PC-3 (cell line): ENCODE measurements around the gene SMC1B. TPM values are rescaled to one million over a fixed set of nuclear protein-coding genes. Genes with fewer than 3 reads are reported as not detected.

Source experiments
- ATAC-seq: fragments of 200-7000 bp; cut with Tn5 transposase; 2 replicates; pipeline ENCODE4 v1.9.1; 2020; ENCODE audit warnings: mild to moderate bottlenecking, moderate library complexity
- BruUV-seq: library from RNA; stranded (reverse); fragments of 400-500 nt; replicated peaks from 2 replicates; lab custom pipeline; 2021; lab: Mats Ljungman, UMichigan
- CTCF ChIA-PET: fragments of 300-600 bp; sonication (Branson Sonifier 250); formaldehyde crosslinking; loops from one replicate; lab custom pipeline; 2022; ENCODE audit warnings: antibody characterized with exemption; lab: Charles Lee
- POLR2A ChIA-PET: fragments of 300-600 bp; sonication (Branson Sonifier 250); formaldehyde crosslinking; loops from one replicate; lab custom pipeline; 2022; ENCODE audit warnings: antibody characterized with exemption; ENCODE audit not compliant: unreplicated experiment; lab: Charles Lee
- DNase-seq: peaks from one replicate; pipeline ENCODE4 v3.0.0-alpha.2; 2015
- H2AFZ ChIP-seq: fragments of 300-600 bp; sonication (generic); 2 replicates; pipeline ENCODE4 v1.6.0; 2016; ENCODE audit warnings: antibody characterized with exemption, low read length
- H3F3A ChIP-seq: fragments of 300-600 bp; sonication (generic); one replicate; pipeline ENCODE4 v1.6.0; 2017; ENCODE audit warnings: antibody characterized with exemption, low read length, control low read depth, mild to moderate bottlenecking; ENCODE audit not compliant: unreplicated experiment
- H3K27ac ChIP-seq: fragments of 300-600 bp; sonication (generic); 2 replicates; pipeline ENCODE4 v1.5.1; 2016; ENCODE audit warnings: mild to moderate bottlenecking, low read length
- H3K27me3 ChIP-seq: fragments of 300-600 bp; sonication (generic); 2 replicates; pipeline ENCODE4 v1.6.1; 2016; ENCODE audit warnings: low read length, mixed read lengths
- H3K36me3 ChIP-seq: fragments of 300-600 bp; sonication (generic); 2 replicates; pipeline ENCODE4 v1.6.1; 2016; ENCODE audit warnings: low read depth, mixed run types, low read length, mixed read lengths
- H3K4me1 ChIP-seq: fragments of 300-600 bp; sonication (generic); 2 replicates; pipeline ENCODE4 v1.5.1; 2016; ENCODE audit warnings: low read length; ENCODE audit not compliant: insufficient read depth
- H3K4me2 ChIP-seq: fragments of 300-600 bp; sonication (generic); 2 replicates; pipeline ENCODE4 v1.6.0; 2016; ENCODE audit warnings: low read length
- H3K4me3 ChIP-seq: fragments of 300-600 bp; sonication (generic); 2 replicates; pipeline ENCODE4 v1.5.1; 2016; ENCODE audit warnings: mild to moderate bottlenecking, low read length, mixed read lengths
- H3K79me2 ChIP-seq: fragments of 300-600 bp; sonication (generic); 2 replicates; pipeline ENCODE4 v1.6.1; 2017; ENCODE audit warnings: low read length, mixed read lengths
- H3K9ac ChIP-seq: fragments of 300-600 bp; sonication (generic); 2 replicates; pipeline ENCODE4 v1.6.0; 2016; ENCODE audit warnings: mild to moderate bottlenecking, low read length
- H3K9me2 ChIP-seq: fragments of 300-600 bp; sonication (generic); replicated peaks from 2 replicates; pipeline ENCODE4 v1.6.1; 2016; ENCODE audit warnings: mixed run types, low read length, mixed read lengths
- H3K9me3 ChIP-seq: fragments of 300-600 bp; sonication (generic); 2 replicates; pipeline ENCODE4 v1.6.1; 2016; ENCODE audit warnings: low read length, mixed read lengths
- H4K20me1 ChIP-seq: fragments of 300-600 bp; sonication (generic); 2 replicates; pipeline ENCODE4 v1.6.1; 2016; ENCODE audit warnings: low read length, mixed read lengths
- CTCF ChIP-seq: fragments of 300-600 bp; sonication (generic); conservative IDR thresholded peaks from 2 replicates; pipeline ENCODE4 v1.5.1; 2017; ENCODE audit warnings: antibody characterized with exemption, low read depth, mild to moderate bottlenecking, low read length
- EZH2 ChIP-seq: fragments of 300-600 bp; sonication (generic); IDR thresholded peaks from one replicate; pipeline ENCODE4 v1.6.1; 2017; ENCODE audit warnings: antibody characterized with exemption, mild to moderate bottlenecking, low read length; ENCODE audit not compliant: unreplicated experiment
- EZH2phosphoT487 ChIP-seq: fragments of 300-600 bp; sonication (generic); IDR thresholded peaks from 2 replicates; pipeline ENCODE4 v1.6.1; 2018; ENCODE audit warnings: mild to moderate bottlenecking, antibody characterized with exemption, low read length, borderline replicate concordance
- intact Hi-C: fragments of 100-400 bp; cut with micrococcal nuclease; formaldehyde crosslinking; loops from 2 replicates; pipeline ENCODE4 v1.9.0; 2023
- total RNA-seq: library from RNA; depleted of rRNA; stranded (reverse); fragments of >200 nt; gene quantifications from 2 replicates; pipeline ENCODE4 v1.2.3, GENCODE V29; 2014

The SMC1B gene
- total RNA-seq, 1 experiment from 2014 or later, result 0.04 TPM

DNA sequence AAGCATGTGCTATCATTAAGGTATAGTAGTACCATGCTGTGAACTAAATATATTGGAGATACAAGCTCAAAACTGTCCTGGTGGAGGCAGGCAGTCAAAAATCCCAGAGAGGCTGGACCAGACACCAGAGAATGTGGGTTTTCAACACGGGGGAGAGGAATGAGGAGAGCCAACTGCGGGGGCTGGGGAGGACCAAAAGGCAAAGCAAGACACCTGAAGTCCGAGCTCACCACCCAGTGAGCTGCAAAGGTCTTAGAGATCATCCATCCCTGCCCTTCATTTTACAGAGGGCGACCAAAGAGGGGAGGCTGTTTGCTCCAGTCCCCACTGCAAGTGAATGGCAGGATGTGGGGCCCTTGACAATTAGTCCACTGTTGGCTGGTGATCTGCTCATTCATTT lies 10.1 kb upstream of the SMC1B start:
- no peak overlapping the region for H3K9ac ChIP-seq
- no TSS peak for BruUV-seq
- no peak overlapping the region for H3K4me3 ChIP-seq
- no peaks in the 10 kb centered on the region for H3K36me3 ChIP-seq
- H2AFZ ChIP-seq, result no peak overlapping the region
- ChIA-PET POLR2A (no interaction called here), CTCF (no interaction called here)
- H3K79me2 ChIP-seq, result no peaks in the 10 kb centered on the region
- no peaks in the 10 kb centered on the region for H3K4me1 ChIP-seq
- no peak overlapping the region for H3K27ac ChIP-seq
- H3K4me2 ChIP-seq, result no peak overlapping the region
- H3F3A ChIP-seq, result no peaks in the 10 kb centered on the region
- no peaks in the 10 kb centered on the region for H4K20me1 ChIP-seq
- DNase-seq (no peak), ATAC-seq (no peak)
- no peaks in the 10 kb centered on the region for H3K27me3 ChIP-seq
- no peak for TF ChIP-seq CTCF
- no peak for TF ChIP-seq EZH2phosphoT487
- TF ChIP-seq EZH2, result no peak
- intact Hi-C loops, result no loop called here
- no peaks in the 10 kb centered on the region for H3K9me2 ChIP-seq
- H3K9me3 ChIP-seq, result no peaks in the 10 kb centered on the region

DNA sequence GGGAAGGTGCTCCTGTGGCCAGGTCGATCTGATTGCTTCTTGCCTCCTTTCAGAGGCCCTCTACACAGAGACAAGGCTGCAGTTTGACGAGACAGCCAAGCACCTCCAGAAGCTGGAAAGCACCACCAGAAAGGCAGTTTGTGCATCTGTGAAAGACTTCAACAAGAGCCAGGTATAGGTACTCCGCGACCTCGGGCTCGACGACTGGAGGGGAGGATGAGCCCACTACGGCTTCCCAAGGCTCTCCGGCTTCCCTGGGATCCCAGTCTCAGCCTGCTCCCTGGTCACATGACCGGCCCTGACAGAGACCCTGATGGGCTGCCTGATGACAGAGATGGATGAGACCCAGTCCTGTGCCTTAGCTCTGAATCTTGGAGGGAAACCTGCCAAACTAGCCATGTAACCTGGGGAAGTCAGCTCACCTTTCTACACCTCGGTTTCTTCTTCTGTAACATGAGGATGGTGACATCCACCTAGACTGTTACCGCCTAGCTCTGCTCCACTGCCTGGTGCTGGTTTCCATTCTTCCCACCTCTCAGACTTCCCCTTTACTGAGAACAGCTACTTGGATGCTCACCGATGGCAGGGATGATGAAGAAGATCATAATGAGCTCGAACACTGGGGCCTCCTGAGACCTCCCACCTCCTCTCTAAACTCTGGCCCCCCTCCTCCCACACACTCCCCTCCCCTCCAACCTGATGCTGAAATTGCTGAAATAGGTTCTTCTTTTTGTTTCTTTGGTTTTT lies 9.0 kb upstream of the SMC1B start:
- intact Hi-C loops, result no loop called here
- TF ChIP-seq CTCF (no peak), EZH2phosphoT487 (no peak), EZH2 (no peak)
- DNase-seq (no peak), ATAC-seq (no peak)
- H3K27me3 ChIP-seq, result no peaks in the 10 kb centered on the region
- no peak overlapping the region for H3K4me2 ChIP-seq
- H3K4me1 ChIP-seq, result no peaks in the 10 kb centered on the region
- no peaks in the 10 kb centered on the region for H3K36me3 ChIP-seq
- H3K9me2 ChIP-seq, result no peaks in the 10 kb centered on the region
- no TSS peak for BruUV-seq
- H3K9ac ChIP-seq, result no peak overlapping the region
- no peaks in the 10 kb centered on the region for H3K79me2 ChIP-seq
- ChIA-PET CTCF (no interaction called here), POLR2A (interaction anchor here (0.6 kb wide), 1 partner anchor 39 kb away, joined by 4 read pairs; no protein-coding TSS in a partner anchor)
- no peaks in the 10 kb centered on the region for H3K9me3 ChIP-seq
- H4K20me1 ChIP-seq, result no peaks in the 10 kb centered on the region
- no peak overlapping the region for H3K4me3 ChIP-seq
- no peak overlapping the region for H3K27ac ChIP-seq
- H3F3A ChIP-seq, result no peaks in the 10 kb centered on the region
- H2AFZ ChIP-seq, result no peak overlapping the region

DNA sequence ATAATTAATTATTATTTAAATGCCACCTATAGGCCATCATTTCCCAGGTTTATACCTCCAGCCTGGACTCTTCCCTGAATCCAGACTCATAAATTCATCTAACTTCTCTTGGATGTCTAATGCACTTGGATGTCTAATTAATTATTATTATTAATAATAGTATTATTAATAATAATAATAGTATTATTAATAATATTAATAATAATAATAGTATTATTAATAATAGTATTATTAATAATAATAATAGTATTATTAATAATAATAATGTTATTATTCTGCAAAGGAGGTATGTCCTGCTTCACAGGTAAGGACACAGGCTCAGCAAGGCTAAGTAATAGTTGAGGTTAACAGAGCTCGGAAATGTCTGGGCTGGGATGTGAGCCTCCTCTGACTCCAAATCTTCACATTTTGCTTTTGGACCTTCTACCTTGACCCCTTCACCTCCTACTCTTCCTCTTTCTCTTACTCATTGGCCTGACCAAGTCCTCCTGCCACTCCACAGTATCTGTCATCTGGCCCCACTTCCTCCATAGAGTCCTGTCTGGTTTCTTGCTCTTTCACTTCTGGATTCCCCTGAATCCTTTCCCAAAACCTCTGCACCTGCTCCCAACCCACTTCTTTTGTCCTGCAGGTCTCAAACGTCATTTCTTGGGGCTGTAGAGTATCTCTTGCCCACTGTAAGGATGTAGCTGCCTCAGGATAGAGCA lies 8.1 kb upstream of the SMC1B start:
- no peak overlapping the region for H3K27ac ChIP-seq
- no peaks in the 10 kb centered on the region for H3F3A ChIP-seq
- DNase-seq, result no peak
- no TSS peak for BruUV-seq
- H3K9me3 ChIP-seq, result no peaks in the 10 kb centered on the region
- no peaks in the 10 kb centered on the region for H3K79me2 ChIP-seq
- H3K9me2 ChIP-seq, result no peaks in the 10 kb centered on the region
- no peaks in the 10 kb centered on the region for H3K36me3 ChIP-seq
- H3K4me2 ChIP-seq, result no peak overlapping the region
- ATAC-seq, result no peak
- ChIA-PET POLR2A (no interaction called here), CTCF (no interaction called here)
- TF ChIP-seq EZH2phosphoT487, result no peak
- no peak for TF ChIP-seq CTCF
- TF ChIP-seq EZH2, result no peak
- no peaks in the 10 kb centered on the region for H3K27me3 ChIP-seq
- H3K9ac ChIP-seq, result no peak overlapping the region
- H3K4me1 ChIP-seq, result no peaks in the 10 kb centered on the region
- no peak overlapping the region for H2AFZ ChIP-seq
- intact Hi-C loops, result no loop called here
- no peak overlapping the region for H3K4me3 ChIP-seq
- H4K20me1 ChIP-seq, result no peaks in the 10 kb centered on the region
